Stomach (tissue), 4 donors: ENCODE measurements around the gene C10orf71.

Experiments
- CTCF ChIP-seq, 7 experiments: fragments of 450-650 bp in 4 of 7; fragments of 200-600 bp in 3 of 7; sonication (generic) in 3 of 7; IDR thresholded peaks; one replicate each; pipeline ENCODE4 v1.5.1; 2016 to 2019; ENCODE audit warnings: antibody characterized with exemption in 7 of 7, control low read depth in 2 of 7, mild to moderate bottlenecking in 1 of 7
- POLR2AphosphoS5 ChIP-seq, 3 donors: sonication (generic); formaldehyde crosslinking; IDR thresholded peaks; one replicate each; pipeline ENCODE4 v1.6.1; 2016; ENCODE audit warnings: antibody characterized with exemption in 3 of 3

DNA sequence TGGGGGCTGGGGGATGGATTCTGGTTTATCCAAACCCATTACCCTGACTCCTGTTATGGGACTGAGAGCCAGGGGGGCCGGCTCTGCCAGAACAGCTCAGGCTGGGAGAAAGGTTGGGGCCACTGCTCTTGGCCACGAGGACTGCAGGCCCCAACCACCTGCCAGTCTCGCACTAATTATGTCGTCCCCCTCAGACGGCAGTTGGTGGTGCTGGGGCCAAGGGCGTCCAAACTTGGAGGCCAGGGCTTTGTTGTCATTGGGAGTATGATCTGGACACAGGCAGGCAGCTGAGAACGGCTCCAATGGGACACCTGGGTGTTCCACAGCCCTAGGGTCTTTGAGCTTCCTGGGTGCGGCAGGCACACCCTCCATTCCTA is 62.2 kb downstream of the C10orf71 start:
- TF ChIP-seq CTCF (IDR thresholded peaks at IDR 0.05) (no peak), POLR2AphosphoS5 (IDR thresholded peaks at IDR 0.05) (no peak)
